Activated CD4-positive, alpha-beta T cell treated with anti-CD3 and anti-CD28 coated beads, Interleukin-2, amount 50 U/mL, for 48 hours (primary cell): ENCODE data around the gene TTC16.
"Not testable (repeated sequence)": the region's sequence is repeated elsewhere in the genome, so short reads cannot be mapped to it uniquely, and the experiment has no call there.

ENCODE experiments used
- DNase-seq, 2 experiments: peaks; one replicate each; pipeline ENCODE4 v3.0.0-alpha.2; 2020

The TTC16 gene

GRCh38 chr9:127744398-127745110 is 28.7 kb downstream of the TTC16 start:
- no peak for DNase-seq

- no peak for DNase-seq
These were observed 31.2 kb downstream of the TTC16 start for GRCh38 chr9:127746959-127747569.

- no peak for DNase-seq
These were observed 33.4 kb downstream of the TTC16 start for GRCh38 chr9:127749090-127749787.

- DNase-seq = no peak
These were observed 35.6 kb downstream of the TTC16 start for GRCh38 chr9:127751269-127752054.

GRCh38 chr9:127753148-127753547 is 37.3 kb downstream of the TTC16 start:
- DNase-seq = no peak

- DNase-seq = no peak
These were observed 37.7 kb downstream of the TTC16 start for GRCh38 chr9:127753622-127754021.

GRCh38 chr9:127754099-127755060 is 38.5 kb downstream of the TTC16 start:
- no peak for DNase-seq

GRCh38 chr9:127755061-127756060 is 39.5 kb downstream of the TTC16 start:
- DNase-seq = no peak

- DNase-seq = no peak
These were observed 40.4 kb downstream of the TTC16 start for GRCh38 chr9:127756233-127756632.

- DNase-seq = not testable (repeated sequence)
These were observed 40.9 kb downstream of the TTC16 start for GRCh38 chr9:127756776-127757175.

GRCh38 chr9:127758843-127759242 is 43.0 kb downstream of the TTC16 start:
- DNase-seq = no peak

GRCh38 chr9:127761061-127761460 is 45.2 kb downstream of the TTC16 start:
- DNase-seq = no peak

GRCh38 chr9:127761491-127761956 is 45.6 kb downstream of the TTC16 start:
- no peak for DNase-seq

GRCh38 chr9:127762111-127762676 is 46.3 kb downstream of the TTC16 start:
- DNase-seq = no peak

GRCh38 chr9:127763918-127764384 is 48.1 kb downstream of the TTC16 start:
- DNase-seq = peak; percentile 47 to 56

GRCh38 chr9:127765418-127765817 is 49.5 kb downstream of the TTC16 start:
- DNase-seq = no peak

- no peak for DNase-seq
These were observed 51.5 kb downstream of the TTC16 start for GRCh38 chr9:127767410-127767809.

- no peak for DNase-seq
These were observed 52.0 kb downstream of the TTC16 start for GRCh38 chr9:127767909-127768331.

GRCh38 chr9:127768698-127769097 is 52.8 kb downstream of the TTC16 start:
- no peak for DNase-seq

- no peak for DNase-seq
These were observed 53.2 kb downstream of the TTC16 start for GRCh38 chr9:127769101-127769500.
